ENCODE measurements around the gene PEAK1.

- TF ChIP-seq CTCF (IDR thresholded peaks at IDR 0.05) (no peak), POLR2A (IDR thresholded peaks at IDR 0.05) (no peak)
Observed at GRCh38 chr15:77143191-77143590, 276.7 kb downstream of the PEAK1 start.
